NB4 (cell line): Measurements from ENCODE around the gene CARD19.
A peak's percentile ranks its signal among the peaks of the same experiment; 100 is the strongest.

Experiments used
- DNase-seq: peaks from one replicate; pipeline ENCODE4 v3.0.0; 2010; ENCODE audit warnings: low read depth
- H3K4me3 ChIP-seq: one replicate; pipeline ENCODE4 v1.5.1; 2011; ENCODE audit warnings: mild to moderate bottlenecking, low read depth, low read length, moderate library complexity
- CTCF ChIP-seq: IDR thresholded peaks from one replicate; pipeline ENCODE4 v1.5.1; 2012; ENCODE audit warnings: low read depth, low read length
- MAX ChIP-seq: IDR thresholded peaks from 2 replicates; pipeline ENCODE4 v1.6.1; 2011; ENCODE audit warnings: low read depth, low read length
- MYC ChIP-seq: IDR thresholded peaks from 2 replicates; pipeline ENCODE4 v1.6.1; 2011; ENCODE audit warnings: low read depth, low read length
- POLR2A ChIP-seq: IDR thresholded peaks from 2 replicates; pipeline ENCODE4 v1.6.1; 2011; ENCODE audit warnings: mild to moderate bottlenecking; ENCODE audit not compliant: insufficient read length; ENCODE audit errors: extremely low read depth

CARD19 gene

GRCh38 chr9:93088656-93089015 is 7.4 kb upstream of the CARD19 start:
- TF ChIP-seq MAX (no peak), CTCF (no peak), POLR2A (no peak), MYC (no peak)
- DNase-seq: no peak
- no peak overlapping the region for H3K4me3 ChIP-seq

- DNase-seq: no peak
- TF ChIP-seq MYC (no peak), MAX (no peak), POLR2A (no peak), CTCF (no peak)
- no peak overlapping the region for H3K4me3 ChIP-seq
Observed at GRCh38 chr9:93089024-93089423, 7.0 kb upstream of the CARD19 start.

GRCh38 chr9:93089481-93089991 is 6.5 kb upstream of the CARD19 start:
- no peak for DNase-seq
- TF ChIP-seq MAX: no peak
- TF ChIP-seq MYC: no peak
- H3K4me3 ChIP-seq: no peak overlapping the region

- DNase-seq: no peak
- TF ChIP-seq MAX (no peak), POLR2A (no peak), CTCF (no peak), MYC (no peak)
- H3K4me3 ChIP-seq: no peak overlapping the region
Observed at GRCh38 chr9:93090091-93090655, 5.8 kb upstream of the CARD19 start.

GRCh38 chr9:93091056-93091452 is 5.0 kb upstream of the CARD19 start:
- TF ChIP-seq MAX (no peak), MYC (no peak), CTCF (no peak), POLR2A (no peak)
- no peak overlapping the region for H3K4me3 ChIP-seq
- no peak for DNase-seq

- peak; percentile 74 for DNase-seq
- no peak for TF ChIP-seq MYC
- TF ChIP-seq MAX: no peak
- TF ChIP-seq POLR2A: no peak
- TF ChIP-seq CTCF: no peak
- H3K4me3 ChIP-seq: no peak overlapping the region
Observed at GRCh38 chr9:93091453-93092081, 4.5 kb upstream of the CARD19 start.
